A549 (cell line): ENCODE measurements around the gene SHTN1. TPM values are rescaled to one million over a fixed set of nuclear protein-coding genes. Genes with fewer than 3 reads are reported as not detected.

ENCODE experiments used
- ATAC-seq, 2 experiments: fragments of 200-7000 bp in 1 of 2; fragments of >200 bp in 1 of 2; cut with Nextera tagmentation in 1 of 2; cut with Tn5 transposase in 1 of 2; 3 replicates each; pipeline versions ENCODE4 v1.8.0 to v1.9.1; 2018 to 2020; ENCODE audit warnings: mild to moderate bottlenecking in 1 of 2, moderate library complexity in 1 of 2
- CTCF ChIA-PET: fragments of 300-600 bp; sonication (Branson Sonifier 250); formaldehyde crosslinking; extraction: SDS; loops from one replicate; lab custom pipeline; 2021; ENCODE audit warnings: antibody characterized with exemption, inconsistent platforms; lab: Yijun Ruan, JAX
- POLR2A ChIA-PET: fragments of 350-600 bp; formaldehyde crosslinking; extraction: SDS; loops from one replicate; lab custom pipeline; 2021; ENCODE audit warnings: antibody characterized with exemption, inconsistent platforms; lab: Yijun Ruan, JAX
- DNase-seq, 2 experiments: peaks; one replicate each; pipeline versions ENCODE4 v3.0.0 to v3.0.0-alpha.2; 2011 to 2016; ENCODE audit warnings: low read depth in 1 of 2, low spot score in 1 of 2
- FAIRE-seq: peaks from 2 replicates; lab custom pipeline; 2011; peaks lifted over from hg19 to GRCh38; lab: Jason Lieb, UNC
- H3K27ac ChIP-seq, 2 experiments: fragments of >200 bp; sonication (Bioruptor Twin); formaldehyde crosslinking; 3 replicates each; pipeline ENCODE4 v1.5.1; 2016 to 2017
- H3K4me1 ChIP-seq: fragments of >200 bp; sonication (Bioruptor Twin); formaldehyde crosslinking; 3 replicates; pipeline ENCODE4 v1.6.1; 2016
- H3K4me2 ChIP-seq: fragments of >200 bp; sonication (Bioruptor Twin); formaldehyde crosslinking; 3 replicates; pipeline ENCODE4 v1.6.1; 2016
- H3K4me3 ChIP-seq: fragments of >200 bp; sonication (Bioruptor Twin); formaldehyde crosslinking; 3 replicates; pipeline ENCODE4 v1.5.1; 2016
- H3K9me3 ChIP-seq: fragments of >200 bp; sonication (Bioruptor Twin); formaldehyde crosslinking; 3 replicates; pipeline ENCODE4 v1.6.1; 2016
- BHLHE40 ChIP-seq: IDR thresholded peaks from 2 replicates; pipeline ENCODE4 v1.6.1; 2012; ENCODE audit warnings: low read depth, low read length, inconsistent platforms
- CBX8 ChIP-seq: fragments of 200-600 bp; sonication (generic); IDR thresholded peaks from 2 replicates; pipeline ENCODE4 v1.6.1; 2016
- CHD2 ChIP-seq: fragments of 150-350 bp; IDR thresholded peaks from 2 replicates; pipeline ENCODE4 v1.6.1; 2014; ENCODE audit warnings: low read length; ENCODE audit not compliant: partially characterized antibody
- CHD4 ChIP-seq: fragments of 200-600 bp; sonication (generic); IDR thresholded peaks from 2 replicates; pipeline ENCODE4 v1.6.1; 2016; ENCODE audit warnings: antibody characterized with exemption, mild to moderate bottlenecking, borderline replicate concordance
- EHMT2 ChIP-seq: fragments of 200-600 bp; sonication (generic); IDR thresholded peaks from 2 replicates; pipeline ENCODE4 v1.6.1; 2016; ENCODE audit warnings: antibody characterized with exemption, low read depth, mild to moderate bottlenecking, moderate library complexity
- ESRRA ChIP-seq: fragments of 150-350 bp; IDR thresholded peaks from 2 replicates; pipeline ENCODE4 v1.6.1; 2014; ENCODE audit warnings: mild to moderate bottlenecking, low read length, borderline replicate concordance
- FOSB ChIP-seq: fragments of 250-450 bp; sonication (Bioruptor Pico); IDR thresholded peaks from 2 replicates; pipeline ENCODE4 v1.5.0; 2020; ENCODE audit warnings: mild to moderate bottlenecking, moderate library complexity
- GATA3 ChIP-seq: IDR thresholded peaks from 2 replicates; pipeline ENCODE4 v1.6.1; 2012; ENCODE audit warnings: borderline replicate concordance
- HEYL ChIP-seq: fragments of 250-450 bp; sonication (Bioruptor Pico); IDR thresholded peaks from 2 replicates; pipeline ENCODE4 v1.8.0; 2021; ENCODE audit warnings: mild to moderate bottlenecking, moderate library complexity
- JUNB ChIP-seq: fragments of >200 bp; sonication (Bioruptor Twin); formaldehyde crosslinking; IDR thresholded peaks from 2 replicates; pipeline ENCODE4 v1.6.1; 2016
- KDM1A ChIP-seq: fragments of 200-600 bp; sonication (generic); IDR thresholded peaks from 2 replicates; pipeline ENCODE4 v1.6.1; 2016; ENCODE audit warnings: low read depth, mild to moderate bottlenecking
- MAZ ChIP-seq: fragments of 150-350 bp; IDR thresholded peaks from 2 replicates; pipeline ENCODE4 v1.6.1; 2014; ENCODE audit warnings: antibody characterized with exemption, low read depth, low read length, borderline replicate concordance
- MYC ChIP-seq: IDR thresholded peaks from 2 replicates; pipeline ENCODE4 v1.6.1; 2012; ENCODE audit warnings: mild to moderate bottlenecking, inconsistent platforms, low read length, improper control_type of control experiment, borderline replicate concordance
- NFE2L2 ChIP-seq: fragments of 150-350 bp; conservative IDR thresholded peaks from 2 replicates; pipeline ENCODE4 v1.6.1; 2014; ENCODE audit warnings: low read length
- NR3C1 ChIP-seq: fragments of >200 bp; sonication (Bioruptor Twin); formaldehyde crosslinking; IDR thresholded peaks from 3 replicates; pipeline ENCODE4 v1.6.1; 2017
- PHF8 ChIP-seq: fragments of 200-600 bp; sonication (generic); IDR thresholded peaks from 2 replicates; pipeline ENCODE4 v1.6.1; 2016; ENCODE audit warnings: low read depth, mild to moderate bottlenecking, antibody characterized with exemption, moderate library complexity, borderline replicate concordance
- POLR2A ChIP-seq: IDR thresholded peaks from 2 replicates; pipeline ENCODE4 v1.6.1; 2012; ENCODE audit warnings: mild to moderate bottlenecking, low read length
- RAD21 ChIP-seq, 2 experiments: fragments of >200 bp in 1 of 2; sonication (Bioruptor Twin) in 1 of 2; formaldehyde crosslinking in 1 of 2; IDR thresholded peaks in 1 of 2; conservative IDR thresholded peaks in 1 of 2; 2 replicates in 1 of 2; 3 replicates in 1 of 2; pipeline ENCODE4 v1.6.1; 2012 to 2018; ENCODE audit warnings: inconsistent platforms in 1 of 2
- RARB ChIP-seq: fragments of 250-450 bp; sonication (Bioruptor Pico); IDR thresholded peaks from 2 replicates; pipeline ENCODE4 v1.8.0; 2021; ENCODE audit warnings: mild to moderate bottlenecking, moderate library complexity
- REST ChIP-seq: fragments of 200-600 bp; sonication (generic); IDR thresholded peaks from 2 replicates; pipeline ENCODE4 v1.6.1; 2016; ENCODE audit warnings: antibody characterized with exemption, mild to moderate bottlenecking, moderate library complexity
- SMC3 ChIP-seq: fragments of >200 bp; sonication (Bioruptor Twin); formaldehyde crosslinking; IDR thresholded peaks from 3 replicates; pipeline ENCODE4 v1.6.1; 2018; ENCODE audit warnings: inconsistent platforms
- TP53 ChIP-seq: fragments of 250-450 bp; sonication (Bioruptor Pico); IDR thresholded peaks from 2 replicates; pipeline ENCODE4 v1.5.0; 2021; ENCODE audit warnings: mild to moderate bottlenecking, moderate library complexity
- ZNF302 ChIP-seq: fragments of 250-450 bp; sonication (Bioruptor Pico); IDR thresholded peaks from 2 replicates; pipeline ENCODE4 v1.9.0; 2021; ENCODE audit warnings: inconsistent platforms, mild to moderate bottlenecking, moderate library complexity
- ZSCAN20 ChIP-seq: fragments of 250-450 bp; sonication (Bioruptor Pico); IDR thresholded peaks from 2 replicates; pipeline ENCODE4 v1.8.0; 2022; ENCODE audit warnings: mild to moderate bottlenecking, moderate library complexity
- WGBS: methylation state at CpG from one replicate; pipeline ENCODE4 v1.1.6; 2017; ENCODE audit errors: missing lambda C conversion rate; 5-methylcytosine and 5-hydroxymethylcytosine counted together
- polyA plus RNA-seq, 4 experiments: library from polyadenylated mRNA; depleted of rRNA in 3 of 4; stranded (reverse); fragments of >200 nt; fragmentation: RNase III in 1 of 4; extraction: RNeasy Plus Mini Kit Qiagen cat#74134 plus additional on column Dnase treatment in 1 of 4; gene quantifications; 2 replicates in 3 of 4; 3 replicates in 1 of 4; pipeline ENCODE4 v1.2.3, GENCODE V29; 2011 to 2017
- TF ChIP-seq, protein P1 (sequence below): IDR thresholded peaks from 2 replicates; pipeline ENCODE4 v1.6.1; 2012
- TF ChIP-seq, protein P2 (sequence below): fragments of 250-450 bp; sonication (Bioruptor Pico); IDR thresholded peaks from 2 replicates; pipeline ENCODE4 v1.5.0; 2020; ENCODE audit warnings: low read depth, mild to moderate bottlenecking, moderate library complexity

The SHTN1 gene
- polyA plus RNA-seq, 2 of the 4 experiments (the other 2 are of a cell fraction) = 21.7 to 63.1 TPM

DNA sequence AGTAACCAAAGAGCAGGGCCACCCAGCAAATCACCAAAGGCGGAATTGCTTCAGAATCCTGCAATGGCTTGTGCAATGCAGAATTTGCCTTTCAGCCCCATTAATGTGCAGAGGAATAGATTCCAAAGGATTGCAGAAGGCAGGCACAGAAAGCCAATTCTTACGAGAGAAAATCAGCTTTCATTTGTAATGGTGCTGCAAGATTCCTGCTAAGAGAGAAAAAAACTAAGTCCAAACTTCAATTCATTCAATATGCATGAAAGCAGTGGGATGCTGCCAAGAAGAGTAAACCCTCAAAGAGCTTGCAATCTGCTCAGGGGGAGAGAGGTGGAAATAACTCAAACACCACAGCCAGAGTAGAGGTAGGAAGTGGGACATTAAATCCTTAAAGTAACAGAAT is 85.3 kb downstream of the SHTN1 start:
- FAIRE-seq = no peak
- no peak for ATAC-seq
- Histone ChIP-seq H3K9me3 (no peaks in the 10 kb centered on the region), H3K4me1 (no peaks in the 10 kb centered on the region), H3K27ac (no peak overlapping the region), H3K4me3 (no peak overlapping the region), H3K4me2 (no peak overlapping the region)
- TF ChIP-seq ZNF302 (CRISPR knock-in tag) (no peak), CBX8 (no peak), EHMT2 (no peak), ZSCAN20 (no peak), REST (no peak), FOSB (CRISPR knock-in tag) (no peak), CHD2 (no peak), TP53 (CRISPR knock-in tag) (no peak), ESRRA (no peak), JUNB (no peak), RAD21 (conservative IDR thresholded peaks at IDR 0.05 in 1 of 2, IDR thresholded peaks at IDR 0.05 in 1 of 2) (no peak), NFE2L2 (no peak), MYC (no peak), GATA3 (no peak), MAZ (no peak), HEYL (CRISPR knock-in tag) (no peak), CHD4 (no peak)
- TF ChIP-seq, protein P1, sequence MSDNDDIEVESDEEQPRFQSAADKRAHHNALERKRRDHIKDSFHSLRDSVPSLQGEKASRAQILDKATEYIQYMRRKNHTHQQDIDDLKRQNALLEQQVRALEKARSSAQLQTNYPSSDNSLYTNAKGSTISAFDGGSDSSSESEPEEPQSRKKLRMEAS = no peak
- 54% methylated on average over 2 of the region's 2 CpGs for WGBS
- ChIA-PET POLR2A (no interaction called here), CTCF (interaction anchor here (0.6 to 1.3 kb wide), 3 partner anchors 27 to 248 kb away, joined by 3 to 5 read pairs (median 4); no protein-coding TSS in a partner anchor)
- DNase-seq = no peak

GRCh38 chr10:116919164-116919563 is 85.8 kb downstream of the SHTN1 start:
- 94% methylated on average over 2 of the region's 2 CpGs for WGBS
- Histone ChIP-seq H3K27ac (no peak overlapping the region), H3K9me3 (no peaks in the 10 kb centered on the region), H3K4me2 (no peak overlapping the region), H3K4me3 (no peak overlapping the region), H3K4me1 (no peaks in the 10 kb centered on the region)
- TF ChIP-seq ZSCAN20 (no peak), BHLHE40 (no peak), PHF8 (no peak), KDM1A (no peak), NR3C1 (no peak), JUNB (no peak), POLR2A (no peak), SMC3 (no peak), RARB (CRISPR knock-in tag) (no peak)
- TF ChIP-seq, protein P2, sequence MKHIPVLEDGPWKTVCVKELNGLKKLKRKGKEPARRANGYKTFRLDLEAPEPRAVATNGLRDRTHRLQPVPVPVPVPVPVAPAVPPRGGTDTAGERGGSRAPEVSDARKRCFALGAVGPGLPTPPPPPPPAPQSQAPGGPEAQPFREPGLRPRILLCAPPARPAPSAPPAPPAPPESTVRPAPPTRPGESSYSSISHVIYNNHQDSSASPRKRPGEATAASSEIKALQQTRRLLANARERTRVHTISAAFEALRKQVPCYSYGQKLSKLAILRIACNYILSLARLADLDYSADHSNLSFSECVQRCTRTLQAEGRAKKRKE (CRISPR knock-in tag) = no peak
- no peak for FAIRE-seq
- no peak for ATAC-seq
- CTCF ChIA-PET = interaction anchor here (0.6 to 1.3 kb wide), 2 partner anchors 26 to 123 kb away, joined by 3 to 4 read pairs; no protein-coding TSS in a partner anchor
- no peak for DNase-seq
- POLR2A ChIA-PET = no interaction called here
